Occipital lobe (tissue), 2 donors: ENCODE results near the gene GPRC5C. TPM values are rescaled to one million over a fixed set of nuclear protein-coding genes. Genes with fewer than 3 reads are reported as not detected.
A peak's percentile ranks its signal among the peaks of the same experiment; 100 is the strongest.
"Not testable (repeated sequence)": the region's sequence is repeated elsewhere in the genome, so short reads cannot be mapped to it uniquely, and the experiment has no call there.

Source experiments
- DNase-seq: peaks from one replicate; lab custom pipeline; 2025; lab: John Stamatoyannopoulos, UW
- total RNA-seq: library from RNA; depleted of rRNA; stranded (reverse); fragments of >200 nt; gene quantifications from one replicate; pipeline ENCODE4 v1.2.3, GENCODE V29; 2014

GPRC5C gene
- 10.0 TPM for total RNA-seq

- DNase-seq = no peak
Measured at GRCh38 chr17:74431568-74432423, at the start of gene GPRC5C. GPRC5C (plus strand) TSS chr17:74432088; CDS start chr17:74439777, 7,689 bp downstream.

DNA sequence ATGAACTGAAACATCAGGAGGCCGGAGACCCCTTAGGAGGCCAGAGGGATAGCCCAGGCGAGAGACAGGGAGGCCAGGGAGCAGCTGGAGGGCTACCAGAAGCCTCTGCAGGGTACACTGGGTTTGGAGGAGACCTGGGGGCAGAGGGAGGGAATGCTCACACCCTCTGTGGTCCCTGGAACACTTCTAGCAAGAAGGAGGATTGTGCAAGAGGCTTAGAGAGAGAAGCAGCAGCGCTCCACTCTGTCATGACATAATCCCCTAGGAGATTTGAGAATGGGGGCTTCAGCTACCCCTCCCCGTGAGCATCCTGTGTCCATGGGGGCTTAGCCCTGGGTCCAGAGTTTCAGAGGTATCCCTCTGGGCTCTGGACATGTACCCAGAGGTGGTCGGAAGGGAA is 48.7 kb upstream of the GPRC5C start:
- DNase-seq = no peak

GRCh38 chr17:74385201-74385600 is 46.7 kb upstream of the GPRC5C start:
- no peak for DNase-seq

DNA sequence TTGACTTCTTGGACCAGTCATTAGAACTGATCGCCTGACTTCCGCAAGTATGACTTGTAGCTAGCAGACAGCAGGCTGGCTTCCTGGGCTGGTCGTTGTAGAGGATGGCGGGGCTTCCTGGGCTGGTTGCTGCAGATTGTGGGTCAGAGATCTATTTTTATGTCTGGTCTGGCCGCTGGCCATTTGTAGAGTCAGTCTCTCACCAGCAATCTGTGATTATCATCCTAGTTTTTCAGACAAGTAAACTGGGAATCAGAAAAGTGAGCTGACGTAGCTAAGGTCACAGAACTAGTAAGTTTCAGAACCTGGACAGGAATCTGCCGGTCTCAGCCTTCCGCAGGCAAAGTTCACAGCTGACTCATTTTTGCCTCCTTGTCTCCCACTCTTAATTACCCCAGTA is 45.5 kb upstream of the GPRC5C start:
- DNase-seq = no peak

DNA sequence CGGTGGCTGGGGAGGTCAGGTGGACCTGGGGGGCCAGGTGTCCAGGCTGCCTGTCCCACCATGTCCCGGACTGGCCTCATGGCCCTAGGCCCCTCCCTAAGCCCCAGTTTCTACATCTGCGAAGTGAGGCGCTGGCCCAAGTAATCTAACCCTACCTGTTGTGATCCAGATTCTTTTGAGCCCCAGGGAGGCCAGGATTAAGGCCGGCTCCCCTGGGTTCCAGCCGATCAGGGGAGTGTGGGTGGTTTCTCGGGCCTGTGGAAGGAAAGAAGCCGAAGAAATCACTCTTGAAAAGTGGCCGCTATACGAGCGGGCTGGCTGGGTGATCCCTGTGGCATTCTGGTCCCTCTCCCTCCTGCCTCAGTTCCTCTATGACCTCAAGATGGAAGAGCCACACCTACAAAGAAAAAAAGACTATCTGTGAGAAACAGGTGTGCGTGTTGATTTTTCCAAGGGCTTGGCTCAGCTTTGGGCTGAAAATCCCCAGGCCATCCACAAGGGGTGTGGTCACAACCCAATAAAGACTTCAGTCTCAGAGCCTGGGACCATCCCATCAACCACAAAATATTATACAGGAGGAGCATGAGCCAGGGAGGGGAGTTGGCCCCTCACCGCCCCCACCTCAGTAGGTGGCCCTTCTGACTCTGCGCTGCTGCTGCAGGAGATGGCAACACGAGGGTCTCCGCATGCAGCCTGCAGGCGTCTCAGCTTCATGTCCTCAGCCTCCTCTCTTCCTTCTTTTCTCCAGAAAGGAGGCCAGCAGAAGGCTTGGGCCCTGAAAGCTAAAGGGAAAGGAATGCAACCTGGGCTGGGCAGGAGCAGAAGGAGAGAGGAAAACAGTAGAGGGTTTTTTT is 44.3 kb upstream of the GPRC5C start:
- DNase-seq = no peak

DNA sequence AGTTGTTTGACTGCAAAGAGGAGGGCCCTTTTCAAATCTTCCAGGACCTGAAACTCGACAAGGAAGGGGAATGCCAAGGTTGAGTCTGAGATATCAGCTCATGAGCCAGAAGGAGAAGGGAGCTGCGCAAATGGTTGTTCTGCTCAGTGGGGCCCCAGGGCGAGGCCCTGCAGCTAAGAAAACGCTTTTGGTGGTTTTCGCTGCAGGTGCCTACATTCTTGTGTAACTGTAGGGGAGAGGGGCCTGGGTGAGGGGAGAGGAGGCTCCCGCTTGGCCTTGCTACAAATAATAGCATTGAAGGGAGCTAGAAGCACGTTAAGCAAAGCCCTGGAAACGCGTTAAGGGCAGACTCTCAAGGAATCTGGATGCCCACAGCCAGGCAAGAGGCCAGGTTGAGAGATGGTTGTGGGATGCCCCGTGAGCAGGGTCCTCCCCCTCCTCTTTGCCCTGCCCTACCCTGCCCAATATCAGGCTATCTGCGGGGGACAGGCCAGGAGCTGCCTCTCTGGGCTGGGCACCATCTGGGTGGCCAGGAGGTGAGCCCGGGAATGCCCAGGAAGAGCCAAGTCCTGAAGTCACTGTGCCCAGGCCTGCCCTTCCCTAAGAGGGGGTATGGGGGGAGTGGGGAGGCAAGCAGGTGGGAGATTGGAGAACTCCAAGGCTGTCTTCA is 42.7 kb upstream of the GPRC5C start:
- DNase-seq = no peak

- DNase-seq = no peak
Measured at GRCh38 chr17:74389937-74390679, 41.8 kb upstream of the GPRC5C start.

DNA sequence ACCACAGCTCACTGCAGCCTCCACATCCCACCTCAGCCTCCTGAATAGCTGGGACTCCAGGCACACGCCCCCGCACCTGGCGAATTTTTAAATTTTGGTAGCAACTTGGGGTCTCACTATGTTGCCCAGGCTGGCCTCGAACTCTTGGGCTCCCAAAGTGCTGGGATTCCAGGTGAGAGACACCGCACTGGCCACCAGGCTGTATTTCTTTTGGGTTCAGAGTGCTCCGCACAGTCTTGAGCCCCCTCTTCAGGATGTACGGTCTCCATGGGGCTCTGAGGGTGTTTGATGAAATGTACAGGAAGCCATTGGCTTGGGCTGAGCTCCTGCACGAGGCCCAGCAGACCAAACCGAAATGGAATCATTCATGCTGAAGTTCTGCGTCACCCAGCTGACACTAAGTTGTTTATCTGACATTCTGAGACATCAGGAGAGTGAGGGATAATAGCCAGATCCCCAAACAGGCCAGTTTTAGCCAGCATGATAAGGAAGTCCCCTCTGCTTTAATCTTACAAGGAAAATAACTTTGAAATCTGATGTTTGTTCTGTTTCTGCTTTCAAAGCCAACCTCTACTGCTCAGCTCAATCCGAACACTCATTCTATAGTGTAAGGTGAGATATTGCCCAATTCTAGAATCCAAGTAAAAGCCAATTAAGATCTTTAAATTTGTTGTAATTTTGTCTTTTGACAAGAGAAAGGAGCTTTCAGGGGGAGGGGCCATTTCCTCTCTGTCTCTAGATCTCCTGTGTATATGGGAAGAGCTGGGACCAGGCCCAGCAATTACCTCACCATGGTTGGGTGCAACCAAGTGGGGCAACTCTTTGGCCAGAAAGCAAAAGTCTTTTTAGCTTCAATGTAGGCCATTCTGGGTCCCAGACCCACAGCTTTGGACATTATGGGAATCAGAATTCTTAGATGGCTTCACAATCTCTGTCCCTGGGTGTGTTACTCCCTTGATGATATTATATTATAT is 40.9 kb upstream of the GPRC5C start:
- DNase-seq = no peak

GRCh38 chr17:74391771-74392170 is 40.1 kb upstream of the GPRC5C start:
- no peak for DNase-seq

GRCh38 chr17:74392848-74393247 is 39.0 kb upstream of the GPRC5C start:
- no peak for DNase-seq

- peak; percentile 13 for DNase-seq
Measured at GRCh38 chr17:74393346-74393942, 38.4 kb upstream of the GPRC5C start.

DNA sequence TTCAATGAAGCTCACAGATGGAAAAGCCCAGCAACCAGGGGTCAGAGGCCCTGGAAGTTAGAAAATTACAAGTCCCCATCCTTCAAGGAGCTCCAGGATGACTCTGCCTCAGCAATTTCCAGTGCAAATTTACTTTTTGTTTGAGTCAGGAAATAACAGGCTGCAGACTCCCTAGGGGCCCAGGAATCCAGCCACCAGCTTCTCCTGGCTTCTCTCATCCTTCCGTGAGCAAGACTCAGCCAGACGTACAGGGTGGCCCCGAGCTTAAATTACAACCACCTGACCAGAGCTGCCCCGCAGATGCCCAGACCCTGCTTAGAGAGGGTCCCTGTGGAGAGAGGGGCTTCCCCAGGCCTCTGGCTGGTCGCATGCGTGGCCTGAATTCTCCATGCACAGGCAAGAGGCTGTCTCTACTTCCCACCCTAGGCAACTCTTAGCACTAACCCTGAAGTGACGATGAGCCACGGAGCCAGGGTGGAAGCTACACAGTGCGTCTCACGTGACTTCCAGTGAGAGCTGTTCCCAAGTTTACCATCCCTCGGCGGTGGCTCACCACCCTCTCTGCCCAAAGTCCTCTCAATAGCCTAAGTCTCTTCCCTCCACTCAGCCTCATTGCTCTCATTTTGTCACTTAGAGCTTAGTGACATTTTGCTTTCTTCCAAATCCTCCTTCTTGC is 37.5 kb upstream of the GPRC5C start:
- DNase-seq = no peak

DNA sequence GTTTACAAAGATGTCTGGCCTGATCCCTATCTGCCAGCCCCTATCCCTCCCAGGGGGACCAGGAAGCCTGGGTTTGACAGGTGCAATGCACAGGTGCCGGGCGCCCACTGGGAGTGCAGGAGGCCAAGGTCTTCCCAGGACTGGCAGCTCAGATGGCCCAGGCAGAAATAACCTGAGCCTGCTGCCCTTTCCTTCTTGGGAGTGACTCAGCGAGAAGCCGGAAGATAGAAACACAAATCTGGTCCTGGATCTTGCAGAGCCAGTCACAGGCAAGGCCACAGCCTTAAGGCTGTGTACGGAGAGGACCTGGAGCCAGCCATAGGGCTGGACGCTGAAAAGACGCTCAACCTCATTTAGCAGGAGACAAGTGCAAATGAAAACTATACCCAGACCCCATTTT is 36.9 kb upstream of the GPRC5C start:
- DNase-seq = no peak

DNA sequence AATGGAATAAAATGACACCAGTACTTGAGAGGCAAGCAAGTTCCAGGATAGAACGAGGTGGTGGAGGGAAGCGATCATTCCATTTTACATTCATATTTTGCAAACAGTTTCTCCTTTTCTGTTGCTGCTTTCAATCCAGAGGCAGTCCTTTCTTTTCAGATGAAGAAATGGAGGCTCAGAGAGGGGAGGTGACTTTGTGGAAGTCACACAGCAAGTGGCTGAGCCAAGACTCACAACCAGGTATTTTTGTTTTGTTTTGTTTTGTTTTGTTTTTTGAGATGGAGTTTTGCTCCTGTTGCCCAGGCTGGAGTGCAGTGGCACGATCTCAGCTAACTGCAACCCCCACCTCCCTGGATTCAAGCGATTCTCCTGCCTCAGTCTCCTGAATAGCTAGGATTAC is 35.3 kb upstream of the GPRC5C start:
- DNase-seq = no peak

DNA sequence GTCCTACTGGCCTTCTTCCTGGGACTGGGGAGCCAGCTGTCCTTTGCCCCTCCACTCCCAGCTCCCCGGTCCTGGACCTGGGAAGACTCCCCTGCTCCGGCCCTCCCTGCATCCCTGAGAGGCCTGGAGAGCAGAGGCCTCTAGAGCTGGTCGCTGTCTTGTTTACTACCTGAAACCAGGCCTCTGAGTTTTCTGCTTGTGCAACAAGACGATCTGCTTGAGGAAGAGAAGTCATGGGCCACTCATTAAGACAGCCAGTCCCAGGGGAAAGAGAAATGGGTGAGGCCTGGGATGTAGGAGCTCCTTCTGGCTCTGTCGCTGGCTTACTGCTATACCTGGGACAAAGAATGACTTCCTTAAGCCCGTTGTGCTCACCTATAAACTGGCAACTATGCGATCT is 29.8 kb upstream of the GPRC5C start:
- no peak for DNase-seq

GRCh38 chr17:74403512-74404137 is 28.3 kb upstream of the GPRC5C start:
- no peak for DNase-seq

DNA sequence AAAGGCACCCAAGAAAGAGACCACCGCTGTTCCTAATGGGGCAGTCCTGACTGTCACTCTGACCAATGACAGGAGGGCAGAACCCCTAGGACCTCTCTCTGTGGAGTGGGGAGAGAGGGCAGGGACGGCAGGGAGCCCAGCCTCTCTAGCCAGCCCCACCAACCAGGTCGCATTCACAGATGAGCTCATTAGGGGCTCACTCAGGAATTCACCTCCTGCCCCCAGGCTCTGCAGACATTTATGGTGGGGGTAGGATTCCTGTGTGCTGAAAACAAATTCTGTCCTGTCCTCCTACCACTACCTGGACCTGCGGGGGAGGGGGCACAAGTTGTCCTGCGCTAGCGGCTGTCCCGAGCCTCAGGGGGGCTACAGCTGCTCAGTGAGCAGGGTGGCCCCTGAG is 27.7 kb upstream of the GPRC5C start:
- DNase-seq = no peak

DNA sequence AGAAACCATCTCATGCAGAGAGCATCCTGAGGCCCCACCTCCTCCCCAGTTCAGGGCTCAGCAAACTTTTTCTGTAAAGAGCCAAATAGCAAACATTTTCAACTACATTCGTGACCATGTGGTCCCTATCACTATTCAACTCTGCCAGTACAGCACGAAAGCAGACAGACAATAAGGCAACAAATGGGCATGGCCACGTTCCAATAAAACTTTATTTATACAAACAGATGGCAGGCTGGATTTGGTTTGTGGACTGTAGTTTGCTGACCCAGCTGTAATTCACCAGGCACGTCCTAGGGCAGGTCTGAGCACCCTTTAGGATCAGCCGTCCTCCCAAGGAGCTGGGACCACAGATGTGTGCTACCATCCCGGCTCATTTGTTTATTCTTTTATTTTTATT is 27.1 kb upstream of the GPRC5C start:
- no peak for DNase-seq

DNA sequence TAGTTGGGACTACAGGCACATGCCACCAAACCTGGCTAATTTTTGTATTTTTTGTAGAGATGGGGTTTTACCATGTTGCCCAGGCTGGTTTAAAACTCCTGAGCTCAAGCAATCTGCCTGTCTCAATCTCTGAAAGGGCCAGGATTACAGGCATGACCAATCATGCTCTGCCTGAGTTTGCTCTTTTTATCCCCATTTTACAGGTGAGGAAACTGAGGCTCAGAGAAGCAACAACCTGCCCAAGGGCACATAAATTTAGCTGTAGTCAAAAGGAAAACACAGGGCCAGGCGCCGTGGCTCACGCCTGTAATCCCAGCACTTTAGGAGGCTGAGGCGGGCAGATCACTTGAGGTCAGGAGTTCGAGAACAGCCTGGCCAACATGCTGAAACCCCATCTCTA is 26.6 kb upstream of the GPRC5C start:
- DNase-seq = not testable (repeated sequence)
